Mesothelial cell of epicardium (in vitro differentiated cells): ENCODE measurements around the gene SLC26A11. TPM values are rescaled to one million over a fixed set of nuclear protein-coding genes. Genes with fewer than 3 reads are reported as not detected.

Experiments used
- DNase-seq, 2 experiments: peaks; one replicate each; pipeline ENCODE4 v3.0.0; 2021; ENCODE audit warnings: low spot score in 2 of 2; ENCODE audit not compliant: unreplicated experiment in 2 of 2
- H3K27ac Mint-ChIP-seq: 2 replicates; pipeline ENCODE4 v1.8.0; 2021; ENCODE audit warnings: mixed read lengths
- H3K27me3 Mint-ChIP-seq: 2 replicates; pipeline ENCODE4 v1.8.0; 2021; ENCODE audit warnings: low read depth, mixed read lengths
- H3K36me3 Mint-ChIP-seq: 2 replicates; pipeline ENCODE4 v1.8.0; 2021; ENCODE audit warnings: mixed read lengths
- H3K4me1 Mint-ChIP-seq: 2 replicates; pipeline ENCODE4 v1.8.0; 2021; ENCODE audit warnings: mixed read lengths
- H3K4me3 Mint-ChIP-seq: 2 replicates; pipeline ENCODE4 v1.8.0; 2021; ENCODE audit warnings: mild to moderate bottlenecking, moderate library complexity, mixed read lengths
- H3K9me3 Mint-ChIP-seq: 2 replicates; pipeline ENCODE4 v1.8.0; 2021; ENCODE audit warnings: mixed read lengths
- total RNA-seq: library from RNA; stranded (reverse); gene quantifications from 3 replicates; pipeline ENCODE4 v1.2.1, GENCODE V29; 2021
- TF ChIP-seq, protein P1 (sequence below): fragments of 200-600 bp; sonication (generic); IDR thresholded peaks from one replicate; pipeline ENCODE4 v1.5.0; 2021; ENCODE audit warnings: antibody characterized with exemption; ENCODE audit not compliant: unreplicated experiment

The SLC26A11 gene
- total RNA-seq: 32.5 to 41.2 TPM (median 36.3 TPM) in 3 replicates

DNA sequence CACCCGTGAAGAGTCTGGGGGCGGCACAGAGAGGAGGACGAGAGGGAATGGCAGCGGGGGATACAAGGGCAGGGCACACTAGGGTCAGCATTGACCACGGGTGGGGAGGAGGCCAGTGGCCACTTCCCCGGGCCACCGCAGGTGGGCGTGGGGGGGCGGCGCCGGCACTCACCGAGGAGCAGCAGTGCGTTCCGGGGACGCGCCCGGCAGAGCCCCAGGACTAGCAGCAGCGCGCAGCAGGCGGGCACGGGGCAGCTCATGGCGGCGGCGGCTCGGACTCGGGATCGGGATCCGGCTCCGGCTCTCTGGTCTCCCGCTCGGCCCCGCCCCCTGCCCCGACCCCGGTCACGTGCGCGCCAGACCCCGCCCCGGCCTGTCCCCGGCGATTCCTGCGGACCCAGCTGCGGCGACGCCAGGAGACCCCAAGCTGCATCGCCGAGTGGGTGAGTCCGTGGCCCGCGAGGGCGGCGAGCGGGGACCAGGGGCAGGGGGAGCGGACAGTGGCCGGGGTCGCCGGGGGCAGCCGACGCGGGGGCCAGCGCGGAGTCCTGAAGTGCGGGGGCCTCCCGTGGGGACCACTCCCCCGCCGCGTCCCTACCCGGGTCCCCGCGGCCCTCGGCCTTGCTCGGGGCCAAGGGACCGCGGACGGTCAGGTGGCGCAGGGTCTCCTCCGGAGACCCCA, at the start of gene SLC26A11, which contains the start of gene SGSH:
Gene SLC26A11 (plus strand): TSS at position 374 of the 682 bp plus-strand sequence. CDS start 1,134 bp downstream, outside the sequence.
Gene SGSH (minus strand): TSS at position 280 of the 682 bp plus-strand sequence. CDS start 20 bp downstream, at position 260.
- Mint-ChIP-seq H3K36me3 (peaks cover 9% of the 10 kb centered on the region), H3K4me3 (peak within 1 kb of the TSS; percentile 89), H3K9me3 (no peaks in the 10 kb centered on the region), H3K27me3 (no peaks in the 10 kb centered on the region), H3K4me1 (peaks cover 17% of the 10 kb centered on the region), H3K27ac (peak within 1 kb of the TSS; percentile 91)
- peak; percentile 82 for DNase-seq
- TF ChIP-seq, protein P1, sequence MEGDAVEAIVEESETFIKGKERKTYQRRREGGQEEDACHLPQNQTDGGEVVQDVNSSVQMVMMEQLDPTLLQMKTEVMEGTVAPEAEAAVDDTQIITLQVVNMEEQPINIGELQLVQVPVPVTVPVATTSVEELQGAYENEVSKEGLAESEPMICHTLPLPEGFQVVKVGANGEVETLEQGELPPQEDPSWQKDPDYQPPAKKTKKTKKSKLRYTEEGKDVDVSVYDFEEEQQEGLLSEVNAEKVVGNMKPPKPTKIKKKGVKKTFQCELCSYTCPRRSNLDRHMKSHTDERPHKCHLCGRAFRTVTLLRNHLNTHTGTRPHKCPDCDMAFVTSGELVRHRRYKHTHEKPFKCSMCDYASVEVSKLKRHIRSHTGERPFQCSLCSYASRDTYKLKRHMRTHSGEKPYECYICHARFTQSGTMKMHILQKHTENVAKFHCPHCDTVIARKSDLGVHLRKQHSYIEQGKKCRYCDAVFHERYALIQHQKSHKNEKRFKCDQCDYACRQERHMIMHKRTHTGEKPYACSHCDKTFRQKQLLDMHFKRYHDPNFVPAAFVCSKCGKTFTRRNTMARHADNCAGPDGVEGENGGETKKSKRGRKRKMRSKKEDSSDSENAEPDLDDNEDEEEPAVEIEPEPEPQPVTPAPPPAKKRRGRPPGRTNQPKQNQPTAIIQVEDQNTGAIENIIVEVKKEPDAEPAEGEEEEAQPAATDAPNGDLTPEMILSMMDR: no peak

DNA sequence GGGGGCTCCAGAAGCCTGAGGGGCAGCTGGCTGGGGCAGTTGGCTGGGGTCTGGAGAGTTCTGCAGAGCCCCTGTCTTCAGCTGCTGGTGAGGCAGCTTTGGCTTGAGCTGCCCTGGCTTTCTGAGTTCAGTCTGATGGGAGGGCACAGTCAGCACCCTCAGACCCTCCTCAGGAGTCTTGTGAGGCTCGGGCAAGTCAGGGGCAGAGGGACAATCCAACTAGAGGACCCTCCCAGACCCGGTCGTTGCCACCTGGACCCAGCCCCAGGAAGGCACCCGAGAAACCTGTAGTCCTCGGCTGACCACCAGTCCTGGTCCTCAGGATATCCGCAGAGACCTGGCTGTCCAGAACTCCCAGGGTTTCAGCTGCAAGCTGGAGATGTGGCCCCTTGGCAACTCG, 48.5 kb upstream of the SLC26A11 start:
- H3K36me3 Mint-ChIP-seq: no peaks in the 10 kb centered on the region
- H3K27ac Mint-ChIP-seq: no peak overlapping the region
- H3K9me3 Mint-ChIP-seq: peaks cover 3% of the 10 kb centered on the region
- DNase-seq: no peak
- H3K4me3 Mint-ChIP-seq: no peak overlapping the region
- TF ChIP-seq, protein P1: no peak
- no peaks in the 10 kb centered on the region for H3K27me3 Mint-ChIP-seq
- peaks cover 23% of the 10 kb centered on the region for H3K4me1 Mint-ChIP-seq

DNA sequence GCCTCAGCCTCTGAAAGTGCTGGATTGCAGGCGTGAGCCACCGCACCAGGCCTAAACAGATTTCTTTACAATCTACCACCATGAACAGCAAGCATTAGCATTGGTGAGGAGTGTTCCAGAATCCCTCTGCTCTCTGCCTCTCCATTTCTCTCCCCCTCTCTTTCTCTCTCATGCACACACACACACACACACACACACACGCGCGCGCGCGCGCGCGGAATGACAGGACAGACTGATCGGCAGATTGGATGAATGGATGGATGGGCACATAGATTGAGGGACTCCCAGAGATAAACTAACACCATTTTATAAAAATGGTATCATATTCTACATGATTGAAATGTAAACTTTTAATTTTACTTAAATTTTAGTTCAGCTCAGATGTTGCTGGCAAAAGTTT, 47.1 kb upstream of the SLC26A11 start:
- H3K4me3 Mint-ChIP-seq: no peak overlapping the region
- peaks cover 21% of the 10 kb centered on the region for H3K4me1 Mint-ChIP-seq
- no peak overlapping the region for H3K27ac Mint-ChIP-seq
- DNase-seq: no peak
- TF ChIP-seq, protein P1: no peak
- H3K9me3 Mint-ChIP-seq: peaks cover 3% of the 10 kb centered on the region
- no peaks in the 10 kb centered on the region for H3K27me3 Mint-ChIP-seq
- no peaks in the 10 kb centered on the region for H3K36me3 Mint-ChIP-seq

DNA sequence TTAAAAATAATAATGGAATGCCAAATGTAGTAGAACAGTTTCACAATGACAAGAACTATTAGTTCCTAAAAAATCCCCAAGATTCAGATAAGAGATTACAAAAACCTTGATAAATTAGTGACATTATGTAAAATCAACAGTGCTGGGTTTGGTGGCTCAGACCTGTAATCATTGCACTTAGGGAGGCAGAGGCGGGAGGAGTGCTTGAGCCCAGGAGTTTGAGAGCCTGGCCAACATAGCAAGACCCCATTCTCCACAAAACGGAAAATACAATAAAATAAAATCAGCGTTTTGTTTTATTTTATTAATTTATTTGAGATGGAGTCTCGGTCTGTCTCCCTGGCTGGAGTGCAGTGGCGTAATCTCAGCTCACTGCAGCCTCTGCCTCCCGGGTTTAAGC, 46.3 kb upstream of the SLC26A11 start:
- no peak overlapping the region for H3K4me3 Mint-ChIP-seq

DNA sequence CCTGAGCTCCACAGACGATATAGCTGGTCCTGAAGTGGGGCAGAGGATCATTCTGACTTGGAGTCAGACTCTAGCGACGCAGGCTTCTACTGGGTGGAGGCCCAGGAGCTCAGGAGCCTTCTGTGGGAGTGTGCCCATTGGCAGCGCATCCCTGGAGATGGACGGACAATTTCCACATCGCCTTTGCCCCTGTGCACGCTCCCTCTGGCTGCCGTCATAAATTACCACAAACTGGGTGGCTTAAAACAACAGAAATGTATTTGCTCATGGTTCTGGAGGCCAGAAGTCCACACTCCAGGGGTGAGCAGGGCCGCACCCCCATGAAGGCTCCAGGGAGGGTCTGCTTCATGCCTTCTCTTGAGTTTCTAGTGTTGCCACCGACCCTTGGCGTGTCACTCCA, 43.5 kb upstream of the SLC26A11 start:
- no peak overlapping the region for H3K27ac Mint-ChIP-seq
- H3K4me1 Mint-ChIP-seq: peaks cover 3% of the 10 kb centered on the region
- TF ChIP-seq, protein P1: no peak
- H3K9me3 Mint-ChIP-seq: no peaks in the 10 kb centered on the region
- DNase-seq: no peak
- H3K4me3 Mint-ChIP-seq: no peak overlapping the region
- H3K36me3 Mint-ChIP-seq: no peaks in the 10 kb centered on the region
- H3K27me3 Mint-ChIP-seq: no peaks in the 10 kb centered on the region

More for the DNA sequence above, 46.3 kb upstream of the SLC26A11 start:
- DNase-seq: no peak
- Mint-ChIP-seq H3K9me3 (peaks cover 1% of the 10 kb centered on the region), H3K27me3 (no peaks in the 10 kb centered on the region), H3K4me1 (peaks cover 15% of the 10 kb centered on the region), H3K36me3 (no peaks in the 10 kb centered on the region), H3K27ac (no peak overlapping the region)
- TF ChIP-seq, protein P1: no peak
